Right ventricle myocardium superior (tissue), 1 donor: ENCODE measurements around the gene ERG. TPM values are rescaled to one million over a fixed set of nuclear protein-coding genes. Genes with fewer than 3 reads are reported as not detected.

Source experiments
- ATAC-seq: fragments of 200-7000 bp; cut with Tn5 transposase; one replicate; pipeline ENCODE4 v1.9.1; 2020; ENCODE audit warnings: mild to moderate bottlenecking; ENCODE audit not compliant: poor library complexity
- DNase-seq: peaks from one replicate; pipeline ENCODE4 v3.0.0-alpha.2; 2020
- intact Hi-C: fragments of 100-400 bp; cut with DNase I; formaldehyde crosslinking; loops from one replicate; pipeline ENCODE4 v1.11.2; 2022
- total RNA-seq: library from RNA; stranded (reverse); fragmentation: NEBNext Ultra II Directional; extraction: Animal tissue kit (Norgen Biotek cat#: 25700); gene quantifications from one replicate; pipeline ENCODE4 v1.2.1, GENCODE V29; 2021
- donor health status: DM: no; HTN: yes; CAD: no; lungs with severe emphysema.

Gene ERG
- total RNA-seq, 1 donor from 2014 or later: 17.8 TPM

GRCh38 chr21:38355992-38356781 is 142.1 kb downstream of the ERG start:
- ATAC-seq (peak; percentile 93), DNase-seq (peak; percentile 89)
- intact Hi-C loops: loop anchor here (2.0 to 10.0 kb wide), 3 partner anchors 137 to 661 kb away; no protein-coding TSS in a partner anchor

GRCh38 chr21:38355353-38355752 is 142.9 kb downstream of the ERG start:
- intact Hi-C loops: loop anchor here (2.0 to 10.0 kb wide), 2 partner anchors 137 to 661 kb away; no protein-coding TSS in a partner anchor
- DNase-seq (no peak), ATAC-seq (no peak)

GRCh38 chr21:38354746-38355145 is 143.5 kb downstream of the ERG start:
- ATAC-seq (no peak), DNase-seq (no peak)
- intact Hi-C loops: loop anchor here (2.0 to 10.0 kb wide), 2 partner anchors 136 to 660 kb away; no protein-coding TSS in a partner anchor

- DNase-seq: no peak
- intact Hi-C loops: loop anchor here (2.0 to 10.0 kb wide), 2 partner anchors 135 to 659 kb away; no protein-coding TSS in a partner anchor
- ATAC-seq: no peak
Measured at GRCh38 chr21:38354231-38354630, 144.0 kb downstream of the ERG start.

- intact Hi-C loops: loop anchor here (10.0 kb wide), 1 partner anchor 658 kb away; no protein-coding TSS in a partner anchor
Measured at GRCh38 chr21:38352536-38353219, 145.6 kb downstream of the ERG start.

GRCh38 chr21:38351961-38352521 is 146.2 kb downstream of the ERG start:
- no peak for DNase-seq
- no peak for ATAC-seq
- intact Hi-C loops: loop anchor here (10.0 kb wide), 1 partner anchor 657 kb away; no protein-coding TSS in a partner anchor

More at GRCh38 chr21:38352536-38353219, 145.6 kb downstream of the ERG start:
- ATAC-seq: peak; percentile 51
- peak; percentile 53 for DNase-seq

GRCh38 chr21:38351176-38351959 is 146.9 kb downstream of the ERG start:
- ATAC-seq (no peak), DNase-seq (peak; percentile 47)
- intact Hi-C loops: loop anchor here (10.0 kb wide), 1 partner anchor 657 kb away; no protein-coding TSS in a partner anchor

GRCh38 chr21:38350684-38351083 is 147.6 kb downstream of the ERG start:
- ATAC-seq (peak; percentile 27), DNase-seq (no peak)
- intact Hi-C loops: loop anchor here (10.0 kb wide), 1 partner anchor 656 kb away; no protein-coding TSS in a partner anchor

GRCh38 chr21:38349977-38350376 is 148.3 kb downstream of the ERG start:
- intact Hi-C loops: loop anchor here (10.0 kb wide), 1 partner anchor 655 kb away; no protein-coding TSS in a partner anchor
- ATAC-seq (no peak), DNase-seq (no peak)

GRCh38 chr21:38349111-38349746 is 149.0 kb downstream of the ERG start:
- DNase-seq: no peak
- ATAC-seq: no peak
- intact Hi-C loops: no loop called here

- intact Hi-C loops: no loop called here
- ATAC-seq (no peak), DNase-seq (no peak)
Measured at GRCh38 chr21:38346286-38346685, 152.0 kb downstream of the ERG start.

- intact Hi-C loops: no loop called here
- ATAC-seq (no peak), DNase-seq (no peak)
Measured at GRCh38 chr21:38343691-38344090, 154.6 kb downstream of the ERG start.

- ATAC-seq: no peak
Measured at GRCh38 chr21:38342739-38343138, 155.5 kb downstream of the ERG start.

GRCh38 chr21:38341546-38342012 is 156.7 kb downstream of the ERG start:
- ATAC-seq (peak; percentile 48), DNase-seq (no peak)
- intact Hi-C loops: no loop called here

More at GRCh38 chr21:38342739-38343138, 155.5 kb downstream of the ERG start:
- no peak for DNase-seq
- intact Hi-C loops: no loop called here

GRCh38 chr21:38340131-38340530 is 158.1 kb downstream of the ERG start:
- intact Hi-C loops: no loop called here
- peak; percentile 36 for ATAC-seq
- DNase-seq: no peak

- DNase-seq (no peak), ATAC-seq (no peak)
- intact Hi-C loops: no loop called here
Measured at GRCh38 chr21:38337793-38338192, 160.5 kb downstream of the ERG start.

- ATAC-seq (no peak), DNase-seq (peak; percentile 43)
- intact Hi-C loops: no loop called here
Measured at GRCh38 chr21:38334866-38335265, 163.4 kb downstream of the ERG start.
